Measurements from ENCODE around the gene PRMT7. TPM values are rescaled to one million over a fixed set of nuclear protein-coding genes. Genes with fewer than 3 reads are reported as not detected.

Gene PRMT7
- polyA plus RNA-seq, 1 donor from 2014 or later = 203 TPM

GRCh38 chr16:68388124-68388523 lies 77.3 kb downstream of the PRMT7 start:
- no peaks in the 10 kb centered on the region for H3K9me3 ChIP-seq (ENCODE audit: low read length)
- no peak overlapping the region for H3K4me3 ChIP-seq (ENCODE audit: low read length)
- no peak overlapping the region for H3K4me2 ChIP-seq (ENCODE audit: low read length)
- TF ChIP-seq SMC3 (conservative IDR thresholded peaks at IDR 0.05; ENCODE audit: poor library complexity) = no peak
- H3K36me3 ChIP-seq (ENCODE audit: insufficient read depth, low read length) = no peaks in the 10 kb centered on the region
- H3K79me2 ChIP-seq (replicated peaks; ENCODE audit: insufficient read depth, low read length) = no peaks in the 10 kb centered on the region
- H3K9ac ChIP-seq (ENCODE audit: low read length) = no peak overlapping the region
- no peaks in the 10 kb centered on the region for H3F3A ChIP-seq (ENCODE audit: insufficient read depth, low read length, poor library complexity, severe bottlenecking)
- no peaks in the 10 kb centered on the region for H3K27me3 ChIP-seq (ENCODE audit: insufficient read depth, low read depth, low read length)
- no peak overlapping the region for H2AFZ ChIP-seq (ENCODE audit: low read depth, low read length)
- H4K20me1 ChIP-seq (ENCODE audit: insufficient read depth) = no peaks in the 10 kb centered on the region
- H3K27ac ChIP-seq (ENCODE audit: low read length) = no peak overlapping the region
- H3K9me2 ChIP-seq (ENCODE audit: insufficient read depth, low read length) = no peaks in the 10 kb centered on the region

GRCh38 chr16:68389006-68389405 lies 78.2 kb downstream of the PRMT7 start:
- TF ChIP-seq SMC3 (conservative IDR thresholded peaks at IDR 0.05; ENCODE audit: poor library complexity) (no peak), MXI1 (conservative IDR thresholded peaks at IDR 0.05; ENCODE audit: poor library complexity, severe bottlenecking) (no peak), CTCF (IDR thresholded peaks at IDR 0.05; ENCODE audit: poor library complexity, severe bottlenecking) (no peak), EP300 (conservative IDR thresholded peaks at IDR 0.05; ENCODE audit: poor library complexity, severe bottlenecking) (no peak)
- no peak overlapping the region for H3K27ac ChIP-seq (ENCODE audit: low read length)

GRCh38 chr16:68389750-68390371 lies 79.0 kb downstream of the PRMT7 start:
- Histone ChIP-seq H3K27ac (ENCODE audit: low read length) (no peak overlapping the region), H3K9ac (ENCODE audit: low read length) (no peak overlapping the region), H3K9me2 (ENCODE audit: insufficient read depth, low read length) (no peaks in the 10 kb centered on the region), H2AFZ (ENCODE audit: low read depth, low read length) (no peak overlapping the region), H3K9me3 (ENCODE audit: low read length) (no peaks in the 10 kb centered on the region), H3K4me2 (ENCODE audit: low read length) (no peak overlapping the region), H4K20me1 (ENCODE audit: insufficient read depth) (no peaks in the 10 kb centered on the region), H3F3A (ENCODE audit: insufficient read depth, low read length, poor library complexity, severe bottlenecking) (no peaks in the 10 kb centered on the region), H3K79me2 (replicated peaks; ENCODE audit: insufficient read depth, low read length) (no peaks in the 10 kb centered on the region), H3K27me3 (ENCODE audit: insufficient read depth, low read depth, low read length) (no peaks in the 10 kb centered on the region), H3K4me3 (ENCODE audit: low read length) (no peak overlapping the region), H3K36me3 (ENCODE audit: insufficient read depth, low read length) (no peaks in the 10 kb centered on the region)
- TF ChIP-seq REST (IDR thresholded peaks at IDR 0.05; ENCODE audit: borderline replicate concordance) (no peak), SMC3 (conservative IDR thresholded peaks at IDR 0.05; ENCODE audit: poor library complexity) (no peak), CTCF (IDR thresholded peaks at IDR 0.05; ENCODE audit: poor library complexity, severe bottlenecking) (no peak), RAD21 (conservative IDR thresholded peaks at IDR 0.05) (no peak)

More at GRCh38 chr16:68389006-68389405, 78.2 kb downstream of the PRMT7 start:
- Histone ChIP-seq H3K4me2 (ENCODE audit: low read length) (no peak overlapping the region), H4K20me1 (ENCODE audit: insufficient read depth) (no peaks in the 10 kb centered on the region), H3K36me3 (ENCODE audit: insufficient read depth, low read length) (no peaks in the 10 kb centered on the region), H3K9me3 (ENCODE audit: low read length) (no peaks in the 10 kb centered on the region), H2AFZ (ENCODE audit: low read depth, low read length) (no peak overlapping the region), H3F3A (ENCODE audit: insufficient read depth, low read length, poor library complexity, severe bottlenecking) (no peaks in the 10 kb centered on the region), H3K4me3 (ENCODE audit: low read length) (no peak overlapping the region), H3K9me2 (ENCODE audit: insufficient read depth, low read length) (no peaks in the 10 kb centered on the region), H3K9ac (ENCODE audit: low read length) (no peak overlapping the region), H3K79me2 (replicated peaks; ENCODE audit: insufficient read depth, low read length) (no peaks in the 10 kb centered on the region), H3K27me3 (ENCODE audit: insufficient read depth, low read depth, low read length) (no peaks in the 10 kb centered on the region)
